ENCODE data around the gene PLCB3.

PLCB3 gene

GRCh38 chr11:64220798-64221197 lies 30.5 kb upstream of the PLCB3 start:
- DNase-seq (ENCODE audit: low read depth, low spot score): no peak

DNA sequence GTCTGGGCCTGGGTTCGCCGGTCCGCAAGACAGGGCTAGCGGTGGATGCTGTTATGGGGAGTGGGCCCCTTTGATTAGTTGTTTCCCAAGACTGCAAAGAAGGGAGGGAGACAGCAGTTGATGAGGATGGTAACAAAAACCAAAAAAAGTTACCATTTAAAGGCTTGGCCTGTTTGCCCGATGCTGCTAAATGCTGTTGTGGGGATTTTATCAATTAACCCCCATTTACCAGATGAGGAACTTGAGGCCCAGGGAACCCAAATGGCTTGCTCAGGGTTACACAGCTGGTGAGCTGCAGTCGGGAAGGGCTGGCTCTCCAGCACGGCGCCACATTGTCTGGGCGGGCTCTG lies 28.7 kb upstream of the PLCB3 start:
- no peak for DNase-seq (ENCODE audit: low read depth, low spot score)

DNA sequence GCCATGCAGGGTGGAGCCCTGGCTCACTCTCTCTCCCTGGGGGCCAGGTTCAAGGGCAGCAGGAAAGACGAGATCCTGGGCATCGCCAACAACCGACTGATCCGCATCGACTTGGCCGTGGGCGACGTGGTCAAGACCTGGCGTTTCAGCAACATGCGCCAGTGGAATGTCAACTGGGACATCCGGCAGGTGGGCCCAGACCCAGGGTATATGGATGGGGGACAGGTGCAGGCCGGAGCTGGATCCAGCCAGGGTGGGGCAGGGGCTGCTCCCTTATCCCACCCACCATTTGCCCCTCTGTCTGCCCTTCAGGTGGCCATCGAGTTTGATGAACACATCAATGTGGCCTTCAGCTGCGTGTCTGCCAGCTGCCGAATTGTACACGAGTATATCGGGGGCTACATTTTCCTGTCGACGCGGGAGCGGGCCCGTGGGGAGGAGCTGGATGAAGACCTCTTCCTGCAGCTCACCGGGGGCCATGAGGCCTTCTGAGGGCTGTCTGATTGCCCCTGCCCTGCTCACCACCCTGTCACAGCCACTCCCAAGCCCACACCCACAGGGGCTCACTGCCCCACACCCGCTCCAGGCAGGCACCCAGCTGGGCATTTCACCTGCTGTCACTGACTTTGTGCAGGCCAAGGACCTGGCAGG lies 28.2 kb upstream of the PLCB3 start:
- DNase-seq (ENCODE audit: low read depth, low spot score): no peak

DNA sequence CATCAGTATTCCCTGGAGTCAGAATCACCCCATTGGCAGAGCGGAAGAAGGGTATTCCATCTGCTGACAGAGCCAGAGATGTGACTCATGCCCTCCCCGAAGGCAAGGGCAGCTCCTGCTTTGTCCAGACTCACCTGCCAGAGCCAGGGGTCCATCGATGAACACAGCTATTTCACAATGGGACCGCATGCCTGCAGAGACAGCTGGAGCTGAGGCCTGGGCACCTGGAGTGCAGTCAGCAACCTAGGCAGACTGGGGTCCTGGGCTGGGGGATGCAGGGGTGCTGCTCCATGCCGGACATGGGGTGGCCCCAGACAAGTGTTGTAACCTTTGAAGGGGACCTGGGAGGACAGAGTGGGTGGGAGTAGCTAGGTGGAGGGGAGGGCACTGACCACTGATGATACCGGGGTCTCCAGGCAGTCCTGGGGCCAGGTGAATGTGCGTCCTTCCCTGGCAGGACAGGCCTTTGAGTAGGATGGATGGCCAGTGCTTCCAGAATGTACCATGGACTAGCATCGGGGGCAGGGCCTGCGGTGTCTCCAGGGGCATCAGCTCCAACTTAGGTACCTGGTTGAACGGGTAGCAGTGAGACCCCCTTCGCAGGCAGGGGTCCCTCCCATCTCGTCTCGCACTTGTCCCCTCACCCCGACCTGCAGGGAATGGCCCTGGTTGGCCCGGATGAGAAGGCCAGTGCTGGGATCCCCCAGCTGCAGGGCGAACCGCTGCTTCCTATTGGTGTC lies 27.0 kb upstream of the PLCB3 start:
- no peak for DNase-seq (ENCODE audit: low read depth, low spot score)

- DNase-seq (ENCODE audit: low read depth, low spot score): no peak
Measured at GRCh38 chr11:64224891-64225607, 26.3 kb upstream of the PLCB3 start.

DNA sequence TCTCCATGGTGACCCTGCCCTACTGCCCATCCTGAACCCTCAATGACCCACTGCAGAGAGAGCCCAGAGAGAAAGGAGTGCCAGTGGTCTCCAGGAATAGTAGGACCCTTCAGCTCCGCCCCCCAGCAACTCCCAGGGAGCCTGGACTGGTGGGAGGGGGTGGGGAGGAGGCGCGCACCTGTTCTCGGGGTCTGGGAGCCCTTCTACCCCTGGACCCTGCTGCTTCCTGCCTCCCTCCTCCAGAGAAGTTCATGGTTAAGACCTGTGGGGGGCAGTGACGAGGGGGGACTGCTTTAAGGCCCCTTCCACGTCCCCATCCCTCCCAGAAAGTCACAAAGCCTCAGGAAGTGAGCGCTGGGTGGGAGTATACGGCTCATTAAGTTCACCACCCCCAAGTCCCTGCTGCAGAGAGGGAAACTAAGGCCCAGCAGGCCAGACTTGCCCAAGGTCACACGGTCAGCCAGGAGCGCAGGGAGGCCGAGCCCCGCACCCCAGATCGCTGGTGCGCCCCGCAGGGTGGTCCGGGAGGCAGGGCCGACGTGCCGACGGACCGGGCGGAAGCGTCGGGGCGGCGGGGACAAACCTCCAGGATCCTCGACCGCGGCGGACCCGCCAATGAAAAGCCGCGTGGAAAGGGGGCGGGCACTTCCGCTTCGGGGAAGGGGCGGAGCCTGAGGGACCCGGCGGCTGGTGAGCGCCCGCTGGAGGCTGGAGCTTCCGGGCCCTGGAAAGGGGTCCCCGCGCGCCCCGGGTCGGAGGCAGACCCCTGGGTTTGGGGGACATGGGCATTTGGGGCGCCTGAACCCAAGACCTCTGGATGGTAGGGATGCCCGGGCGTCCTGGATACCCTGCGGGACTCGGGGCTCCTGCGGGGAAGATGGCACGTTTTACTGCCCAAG lies 25.5 kb upstream of the PLCB3 start, which contains the start of the genes NUDT22 and TRPT1:
TSS of gene NUDT22 (plus strand) at position 667 of the 899 bp plus-strand sequence. CDS start 379 bp downstream, outside the sequence.
TSS of gene TRPT1 (minus strand) at position 579 of the 899 bp plus-strand sequence. CDS start at position 253, 326 bp downstream.
- DNase-seq (ENCODE audit: low read depth, low spot score): no peak

DNA sequence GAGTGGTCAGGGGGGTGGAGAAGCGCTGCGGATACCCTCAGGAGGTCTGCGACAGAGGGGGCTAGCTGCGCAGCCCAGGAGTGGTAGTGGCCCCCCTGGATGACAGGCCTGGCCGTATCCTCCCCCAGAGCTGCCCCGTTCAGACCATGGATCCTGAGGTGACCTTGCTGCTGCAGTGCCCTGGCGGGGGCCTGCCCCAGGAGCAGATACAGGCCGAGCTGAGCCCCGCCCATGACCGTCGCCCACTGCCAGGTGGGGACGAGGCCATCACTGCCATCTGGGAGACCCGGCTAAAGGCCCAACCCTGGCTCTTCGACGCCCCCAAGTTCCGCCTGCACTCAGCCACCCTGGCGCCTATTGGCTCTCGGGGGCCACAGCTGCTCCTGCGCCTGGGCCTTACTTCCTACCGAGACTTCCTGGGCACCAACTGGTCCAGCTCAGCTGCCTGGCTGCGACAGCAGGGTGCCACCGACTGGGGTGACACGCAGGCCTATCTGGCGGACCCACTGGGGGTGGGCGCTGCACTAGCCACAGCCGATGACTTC lies 24.8 kb upstream of the PLCB3 start:
- DNase-seq (ENCODE audit: low read depth, low spot score): no peak

GRCh38 chr11:64227405-64227956 lies 23.8 kb upstream of the PLCB3 start:
- DNase-seq (ENCODE audit: low read depth, low spot score): no peak

GRCh38 chr11:64229090-64229743 lies 22.1 kb upstream of the PLCB3 start:
- DNase-seq (ENCODE audit: low read depth, low spot score): no peak

GRCh38 chr11:64229744-64230170 lies 21.6 kb upstream of the PLCB3 start:
- DNase-seq (ENCODE audit: low read depth, low spot score): no peak

GRCh38 chr11:64230171-64230984 lies 21.0 kb upstream of the PLCB3 start, which contains the start of gene DNAJC4:
Gene DNAJC4 (plus strand): TSS chr11:64230548. CDS start chr11:64230855, 307 bp downstream.
- DNase-seq (ENCODE audit: low read depth, low spot score): no peak

DNA sequence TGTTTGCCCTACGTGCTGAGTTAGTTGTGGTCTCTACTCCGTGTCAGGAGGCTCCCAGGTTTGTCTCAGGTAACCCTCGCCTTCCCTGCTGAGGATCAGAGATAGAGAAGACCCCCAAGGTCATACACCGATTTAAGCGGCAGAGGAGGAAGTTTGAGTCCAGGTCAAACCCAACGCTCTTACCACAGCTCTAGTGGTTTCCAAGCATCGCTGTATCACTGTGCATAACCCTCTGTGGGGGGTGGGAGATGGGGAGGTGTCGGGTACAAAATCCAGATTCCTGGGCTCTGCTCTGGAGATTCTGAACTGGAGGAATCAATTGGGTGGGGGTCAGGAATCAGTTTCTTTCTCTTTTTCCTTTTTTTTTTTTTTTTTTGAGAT lies 20.4 kb upstream of the PLCB3 start:
- DNase-seq (ENCODE audit: low read depth, low spot score): no peak

GRCh38 chr11:64231546-64231945 lies 19.8 kb upstream of the PLCB3 start:
- no peak for DNase-seq (ENCODE audit: low read depth, low spot score)

DNA sequence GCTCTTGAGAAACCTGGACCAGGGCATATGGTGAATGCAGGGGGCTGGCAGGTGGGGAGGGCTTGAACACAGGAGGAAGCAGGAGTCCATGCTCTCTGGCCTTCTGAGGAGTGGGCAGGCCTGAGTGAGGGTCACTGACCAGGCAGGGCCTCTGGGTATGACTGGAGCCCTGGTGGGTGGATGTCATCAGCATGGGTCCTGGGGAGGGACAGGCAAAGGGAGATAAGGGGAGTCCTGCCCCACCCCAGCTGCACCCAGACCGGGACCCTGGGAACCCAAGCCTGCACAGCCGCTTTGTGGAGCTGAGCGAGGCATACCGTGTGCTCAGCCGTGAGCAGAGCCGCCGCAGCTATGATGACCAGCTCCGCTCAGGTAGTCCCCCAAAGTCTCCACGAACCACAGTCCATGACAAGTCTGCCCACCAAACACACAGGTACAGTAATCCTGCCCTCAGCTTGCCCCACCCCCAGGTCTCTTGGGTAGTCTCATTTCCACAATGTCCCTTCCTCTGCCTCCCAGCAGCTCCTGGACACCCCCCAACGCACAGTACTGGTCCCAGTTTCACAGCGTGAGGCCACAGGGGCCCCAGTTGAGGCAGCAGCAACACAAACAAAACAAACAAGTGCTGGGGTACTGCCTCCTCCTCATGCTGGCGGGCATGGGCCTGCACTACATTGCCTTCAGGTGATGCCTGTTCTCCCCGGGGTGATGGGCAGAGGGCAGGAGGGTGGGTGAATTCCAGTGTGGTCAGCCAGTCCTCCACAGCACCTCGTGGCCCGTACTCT lies 19.0 kb upstream of the PLCB3 start:
- DNase-seq (ENCODE audit: low read depth, low spot score): no peak

DNA sequence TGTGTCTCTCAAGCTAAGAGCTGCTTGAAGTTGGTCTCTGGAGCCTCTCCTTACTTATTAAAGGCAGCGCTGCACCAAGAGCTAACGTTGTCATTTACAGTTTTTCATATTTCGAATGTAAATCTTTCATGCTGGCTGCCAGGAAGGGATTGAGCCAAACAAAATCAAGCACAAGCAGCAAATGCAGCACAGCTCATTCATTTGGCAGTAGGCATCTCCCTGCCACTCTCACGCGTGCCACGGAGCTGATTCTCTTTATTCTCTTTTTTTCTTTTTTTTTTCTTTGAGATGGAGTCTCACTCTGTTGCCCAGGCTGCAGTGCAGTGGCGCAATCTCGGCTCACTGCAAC lies 18.4 kb upstream of the PLCB3 start:
- no peak for DNase-seq (ENCODE audit: low read depth, low spot score)

DNA sequence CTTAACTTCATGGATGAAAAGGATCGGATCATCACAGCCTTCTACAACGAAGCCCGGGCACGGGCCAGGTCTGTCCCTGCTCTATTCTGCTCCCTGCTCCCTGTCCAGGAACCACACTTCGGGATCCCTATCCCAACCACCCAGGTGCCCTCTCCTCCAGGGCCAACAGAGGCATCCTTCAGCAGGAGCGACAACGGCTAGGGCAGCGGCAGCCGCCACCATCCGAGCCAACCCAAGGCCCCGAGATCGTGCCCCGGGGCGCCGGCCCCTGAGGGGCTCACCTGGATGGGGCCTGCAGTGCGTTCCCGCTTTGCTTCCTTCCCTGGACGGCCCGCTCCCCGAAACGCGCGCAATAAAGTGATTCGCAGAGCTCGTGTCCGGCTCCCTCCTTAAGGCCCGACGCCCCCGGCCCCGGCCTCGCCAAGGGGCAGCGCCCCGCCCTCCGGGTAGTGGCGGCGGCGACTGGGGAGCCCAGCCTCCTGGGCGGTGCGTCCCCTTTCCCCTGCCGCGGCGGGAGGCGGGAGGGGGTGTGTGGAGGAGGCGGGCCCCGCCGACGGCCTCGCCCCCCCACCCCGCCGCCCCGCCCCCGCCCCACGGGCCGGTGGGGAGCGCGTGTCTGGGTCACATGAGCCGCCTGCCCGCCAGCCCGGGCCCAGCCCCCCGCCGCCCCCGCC lies 17.3 kb upstream of the PLCB3 start, which contains the start of gene VEGFB:
TSS of gene VEGFB (plus strand) at position 672 of the 674 bp plus-strand sequence. CDS start 250 bp downstream, outside the sequence.
- no peak for DNase-seq (ENCODE audit: low read depth, low spot score)

DNA sequence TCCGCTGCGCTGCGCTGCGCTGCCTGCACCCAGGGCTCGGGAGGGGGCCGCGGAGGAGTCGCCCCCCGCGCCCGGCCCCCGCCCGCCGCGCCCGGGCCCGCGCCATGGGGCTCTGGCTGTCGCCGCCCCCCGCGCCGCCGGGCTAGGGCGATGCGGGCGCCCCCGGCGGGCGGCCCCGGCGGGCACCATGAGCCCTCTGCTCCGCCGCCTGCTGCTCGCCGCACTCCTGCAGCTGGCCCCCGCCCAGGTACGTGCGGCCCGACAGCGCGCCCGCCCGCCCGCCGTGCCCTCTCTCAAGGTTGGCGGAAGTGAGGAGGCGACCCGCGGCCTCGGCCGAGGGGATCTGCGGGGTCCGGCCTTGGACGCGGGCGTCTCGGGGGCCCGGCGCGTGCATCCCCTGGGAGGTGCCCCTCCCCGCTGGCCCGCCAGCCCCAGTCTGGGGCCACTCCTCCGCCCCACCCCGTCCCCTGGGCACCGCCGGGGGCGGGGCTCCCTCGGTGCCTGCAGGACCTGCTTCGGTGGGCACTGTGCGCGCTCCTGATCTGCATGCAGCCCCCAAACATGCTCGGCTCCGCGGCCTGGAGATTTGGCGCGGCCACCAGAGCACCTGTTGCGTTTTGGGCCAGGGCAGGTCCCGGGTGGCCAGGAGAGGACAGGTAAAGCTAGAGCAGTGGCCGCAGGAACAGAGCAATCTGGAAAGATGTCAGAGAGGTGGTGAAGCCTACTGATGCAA lies 16.5 kb upstream of the PLCB3 start:
- no peak for DNase-seq (ENCODE audit: low read depth, low spot score)

All from iPS DF 19.7 (cell line).